Suprapubic skin (tissue), 4 donors: Measurements from ENCODE around the gene AHRR. TPM values are rescaled to one million over a fixed set of nuclear protein-coding genes. Genes with fewer than 3 reads are reported as not detected.

ENCODE experiments used
- DNase-seq, 2 donors: peaks; one replicate each; pipeline ENCODE4 v3.0.0-alpha.2; 2019; ENCODE audit warnings: low spot score in 2 of 2
- H3K27ac ChIP-seq: fragments of 200-600 bp; sonication (generic); one replicate; pipeline ENCODE4 v1.5.1; 2019
- H3K27me3 ChIP-seq: fragments of 200-600 bp; sonication (generic); one replicate; pipeline ENCODE4 v1.5.1; 2019
- H3K36me3 ChIP-seq: fragments of 200-600 bp; sonication (generic); one replicate; pipeline ENCODE4 v1.5.1; 2019
- H3K4me1 ChIP-seq: fragments of 200-600 bp; sonication (generic); one replicate; pipeline ENCODE4 v1.5.1; 2019
- H3K4me3 ChIP-seq: fragments of 200-600 bp; sonication (generic); one replicate; pipeline ENCODE4 v1.5.1; 2019; ENCODE audit warnings: mild to moderate bottlenecking
- H3K9me3 ChIP-seq: fragments of 200-600 bp; sonication (generic); one replicate; pipeline ENCODE4 v1.5.1; 2019
- CTCF ChIP-seq, 2 donors: fragments of 200-600 bp in 1 of 2; fragments of 450-650 bp in 1 of 2; sonication (generic) in 1 of 2; IDR thresholded peaks; one replicate each; pipeline ENCODE4 v1.5.1; 2016 to 2019; ENCODE audit warnings: antibody characterized with exemption in 2 of 2, mild to moderate bottlenecking in 1 of 2, moderate library complexity in 1 of 2
- EP300 ChIP-seq: sonication (generic); formaldehyde crosslinking; IDR thresholded peaks from one replicate; pipeline ENCODE4 v1.6.1; 2017; ENCODE audit warnings: antibody characterized with exemption
- POLR2A ChIP-seq, 2 donors: fragments of 450-650 bp; IDR thresholded peaks; one replicate each; pipeline ENCODE4 v1.6.1; 2017; ENCODE audit warnings: antibody characterized with exemption in 2 of 2, mild to moderate bottlenecking in 2 of 2, moderate library complexity in 2 of 2
- POLR2AphosphoS5 ChIP-seq, 3 donors: sonication (generic); formaldehyde crosslinking; IDR thresholded peaks; one replicate each; pipeline ENCODE4 v1.6.1; 2017; ENCODE audit warnings: antibody characterized with exemption in 3 of 3
- WGBS: methylation state at CpG from one replicate; pipeline ENCODE4 v1.1.5; 2018; 5-methylcytosine and 5-hydroxymethylcytosine counted together
- total RNA-seq, 4 donors: library from RNA; depleted of rRNA; stranded (reverse); fragments of >200 nt; gene quantifications; one replicate each; pipeline ENCODE4 v1.1.0, GENCODE V29; 2016

The AHRR gene
- total RNA-seq, 4 donors from 2014 or later = 3.0 to 10.7 (median 4.2) TPM

DNA sequence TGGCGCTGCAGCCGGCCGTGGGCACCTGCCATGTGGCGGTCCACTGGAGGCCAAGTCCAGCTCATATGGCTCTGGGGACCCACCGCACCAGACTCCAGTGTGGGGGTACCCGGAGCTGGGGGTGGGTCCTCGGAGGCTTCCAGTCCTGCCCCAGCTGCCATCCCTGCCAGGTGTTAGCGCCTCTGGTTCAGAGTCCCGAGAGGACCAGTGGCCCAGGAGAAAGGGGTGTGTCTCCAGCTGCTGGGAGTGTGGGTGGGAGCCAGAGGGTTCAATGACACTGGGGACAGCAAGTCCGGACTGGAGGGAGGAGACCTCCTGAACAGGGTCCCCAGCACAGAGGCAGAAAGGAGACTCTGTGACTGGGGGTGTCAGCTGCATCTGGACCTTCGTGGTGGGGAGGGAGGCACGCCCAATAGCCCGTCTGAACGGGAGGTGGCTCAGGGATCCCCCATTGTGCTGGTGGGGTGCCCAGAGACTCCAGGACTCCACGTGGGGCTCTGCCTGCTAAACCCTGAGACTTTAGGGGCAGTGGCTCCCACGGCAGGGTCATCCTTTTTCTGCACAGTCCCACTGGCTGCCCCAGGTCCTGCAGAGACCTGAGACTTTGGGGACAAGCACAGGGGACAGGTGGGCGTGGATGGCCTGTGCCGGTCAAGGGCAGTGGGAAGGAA, 2.4 kb upstream of the AHRR start:
- Histone ChIP-seq H3K9me3 (no peaks in the 10 kb centered on the region), H3K4me3 (no peak overlapping the region), H3K36me3 (peaks cover 32% of the 10 kb centered on the region), H3K27ac (no peak overlapping the region), H3K27me3 (peaks cover 46% of the 10 kb centered on the region), H3K4me1 (peaks cover 27% of the 10 kb centered on the region)
- TF ChIP-seq POLR2AphosphoS5 (IDR thresholded peaks at IDR 0.05) (no peak), EP300 (no peak), CTCF (IDR thresholded peaks at IDR 0.05) (no peak), POLR2A (IDR thresholded peaks at IDR 0.05) (no peak)
- WGBS = 57% methylated on average over 5 of the region's 18 CpGs
- DNase-seq = peak; percentile 56 to 70

GRCh38 chr5:320524-321229, 837 bp upstream of the AHRR start:
- Histone ChIP-seq H3K9me3 (no peaks in the 10 kb centered on the region), H3K27me3 (peaks cover 52% of the 10 kb centered on the region), H3K4me1 (peaks cover 27% of the 10 kb centered on the region), H3K4me3 (peak overlapping the region; percentile 51), H3K27ac (no peak overlapping the region), H3K36me3 (peaks cover 16% of the 10 kb centered on the region)
- TF ChIP-seq POLR2AphosphoS5 (IDR thresholded peaks at IDR 0.05) (no peak), POLR2A (IDR thresholded peaks at IDR 0.05) (no peak), CTCF (IDR thresholded peaks at IDR 0.05) (no peak), EP300 (no peak)
- DNase-seq = peak; percentile 61 to 74
- 0% methylated on average over 6 of the region's 65 CpGs for WGBS

DNA sequence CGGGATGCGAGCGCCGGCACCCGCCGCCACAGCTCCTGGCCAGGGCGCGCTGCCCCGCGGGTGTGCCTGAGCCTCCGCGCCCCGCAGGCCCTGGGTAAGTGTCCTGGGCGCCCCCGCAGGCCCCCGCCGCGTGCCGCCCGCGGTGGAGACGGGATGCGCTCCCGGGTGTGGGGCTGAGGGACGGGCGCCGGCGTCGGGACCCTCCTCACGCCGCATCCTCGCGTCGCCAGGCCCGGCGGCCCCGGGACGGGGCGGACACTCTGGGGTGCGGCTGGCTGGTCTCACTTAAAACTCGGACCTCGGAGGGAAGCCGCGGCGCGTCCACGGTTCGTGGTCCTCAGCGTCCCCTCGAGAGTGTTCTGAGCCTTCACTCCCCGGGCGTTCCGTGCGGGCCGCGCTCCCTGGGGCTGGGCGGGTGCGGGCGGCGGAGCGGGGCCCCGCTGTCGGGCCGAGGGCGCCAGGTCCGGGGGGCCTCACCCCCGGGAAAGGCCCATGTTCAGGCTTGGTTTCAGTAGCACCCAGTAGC, 275 bp downstream of the AHRR start:
- Histone ChIP-seq H3K4me1 (peaks cover 27% of the 10 kb centered on the region), H3K9me3 (no peaks in the 10 kb centered on the region), H3K36me3 (peaks cover 4% of the 10 kb centered on the region), H3K27ac (no peak overlapping the region), H3K27me3 (peaks cover 52% of the 10 kb centered on the region), H3K4me3 (peak overlapping the region; percentile 51)
- no peak for TF ChIP-seq POLR2AphosphoS5 (IDR thresholded peaks at IDR 0.05)
- WGBS = no CpG with 5 or more reads among the region's 67 CpGs
- DNase-seq = peak; percentile 55 to 78

DNA sequence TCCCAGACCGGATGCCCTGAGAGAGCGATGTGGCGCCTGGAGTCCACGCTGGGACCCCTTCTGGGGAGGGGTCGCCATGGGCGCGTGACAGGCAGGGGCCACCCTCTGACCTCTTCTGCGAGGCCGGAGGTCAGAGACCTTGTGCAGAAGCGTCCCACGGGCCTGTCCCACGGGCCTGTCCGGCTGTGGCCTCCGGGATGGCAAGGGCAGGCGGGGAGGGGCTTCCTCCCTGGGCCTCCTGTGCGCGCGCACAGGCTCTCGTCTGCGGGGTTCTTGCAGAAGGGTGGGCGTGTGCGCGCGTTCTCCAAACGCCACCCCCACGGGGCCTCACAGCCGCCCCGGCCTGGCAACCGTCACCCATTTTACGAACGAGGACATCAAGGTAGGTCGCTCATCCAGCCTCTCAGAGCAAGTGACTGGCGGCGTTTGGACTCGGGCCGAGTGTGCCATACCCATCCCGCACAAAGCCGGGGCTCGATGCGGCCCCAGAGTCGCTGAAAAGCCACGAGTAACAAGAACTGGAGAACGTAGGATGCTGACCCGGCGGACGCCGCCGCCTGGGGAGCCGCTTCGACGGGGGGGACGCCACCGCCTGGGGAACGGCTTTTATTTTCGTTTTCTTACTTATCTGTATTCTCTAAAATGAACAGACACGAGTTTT, 897 bp downstream of the AHRR start:
- DNase-seq = peak; percentile 64 to 80
- H3K27ac ChIP-seq = no peak overlapping the region
- H3K9me3 ChIP-seq = no peaks in the 10 kb centered on the region
- TF ChIP-seq POLR2AphosphoS5 (IDR thresholded peaks at IDR 0.05) (no peak), EP300 (no peak), CTCF (IDR thresholded peaks at IDR 0.05) (no peak)
- peaks cover 52% of the 10 kb centered on the region for H3K27me3 ChIP-seq
- no peaks in the 10 kb centered on the region for H3K36me3 ChIP-seq
- 39% methylated on average over 20 of the region's 56 CpGs for WGBS
- H3K4me1 ChIP-seq = peaks cover 27% of the 10 kb centered on the region
- peak overlapping the region; percentile 51 for H3K4me3 ChIP-seq

- WGBS = 69% methylated on average over 24 of the region's 30 CpGs
- Histone ChIP-seq H3K36me3 (no peaks in the 10 kb centered on the region), H3K4me1 (peaks cover 27% of the 10 kb centered on the region), H3K27ac (no peak overlapping the region), H3K4me3 (peak overlapping the region; percentile 51), H3K9me3 (no peaks in the 10 kb centered on the region), H3K27me3 (peaks cover 52% of the 10 kb centered on the region)
- DNase-seq = peak; percentile 58 to 75
- TF ChIP-seq POLR2A (IDR thresholded peaks at IDR 0.05) (no peak), POLR2AphosphoS5 (IDR thresholded peaks at IDR 0.05) (no peak), CTCF (IDR thresholded peaks at IDR 0.05) (no peak), EP300 (no peak)
Observed at GRCh38 chr5:322942-323879, 1.7 kb downstream of the AHRR start.
